Neural cell (in vitro differentiated cells): Measurements from ENCODE around the gene EYS. TPM values are rescaled to one million over a fixed set of nuclear protein-coding genes. Genes with fewer than 3 reads are reported as not detected.

ENCODE experiments used
- H2AFZ ChIP-seq: fragments of 200-600, 300-800 bp; sonication (generic), shearing (Covaris generic); 2 replicates; pipeline ENCODE4 v1.6.0; 2014; ENCODE audit warnings: low read depth, mild to moderate bottlenecking, antibody characterized with exemption, low read length, moderate library complexity
- H3F3A ChIP-seq: fragments of 200-600 bp; shearing (Covaris generic); 2 replicates; pipeline ENCODE4 v1.6.1; 2016; ENCODE audit warnings: mild to moderate bottlenecking, moderate library complexity, mixed read lengths, antibody characterized with exemption, low read length; ENCODE audit not compliant: insufficient read depth, poor library complexity, severe bottlenecking
- H3K27ac ChIP-seq: fragments of 200-600, 300-800 bp; sonication (generic), shearing (Covaris generic); 2 replicates; pipeline ENCODE4 v1.5.1; 2014; ENCODE audit warnings: mild to moderate bottlenecking, low read length, moderate library complexity
- H3K27me3 ChIP-seq: fragments of 300-800, 200-600 bp; sonication (generic), shearing (Covaris generic); 2 replicates; pipeline ENCODE4 v1.6.0; 2014; ENCODE audit warnings: mild to moderate bottlenecking, low read depth, low read length, moderate library complexity; ENCODE audit not compliant: insufficient read depth
- H3K36me3 ChIP-seq: fragments of 300-800, 200-600 bp; sonication (generic), shearing (Covaris generic); 2 replicates; pipeline ENCODE4 v1.5.1; 2014; ENCODE audit warnings: mild to moderate bottlenecking, antibody characterized with exemption, low read length, moderate library complexity; ENCODE audit not compliant: insufficient read depth
- H3K4me2 ChIP-seq: fragments of 300-800, 200-600 bp; sonication (generic), shearing (Covaris generic); 2 replicates; pipeline ENCODE4 v1.6.0; 2014; ENCODE audit warnings: mild to moderate bottlenecking, low read length
- H3K4me3 ChIP-seq: fragments of 300-800, 200-600 bp; sonication (generic), shearing (Covaris generic); 2 replicates; pipeline ENCODE4 v1.5.1; 2014; ENCODE audit warnings: mild to moderate bottlenecking, low read length, moderate library complexity
- H3K79me2 ChIP-seq: fragments of 200-600 bp; shearing (Covaris generic); replicated peaks from 2 replicates; pipeline ENCODE4 v1.6.0; 2014; ENCODE audit warnings: mild to moderate bottlenecking, low read length, moderate library complexity; ENCODE audit not compliant: insufficient read depth
- H3K9ac ChIP-seq: fragments of 300-800, 200-600 bp; sonication (generic), shearing (Covaris generic); 2 replicates; pipeline ENCODE4 v1.6.1; 2016; ENCODE audit warnings: mild to moderate bottlenecking, low read length, mixed read lengths
- H3K9me2 ChIP-seq: fragments of 200-600 bp; shearing (Covaris generic); 2 replicates; pipeline ENCODE4 v1.6.1; 2016; ENCODE audit warnings: mild to moderate bottlenecking, low read length, mixed read lengths; ENCODE audit not compliant: insufficient read depth
- H3K9me3 ChIP-seq: fragments of 200-600, 300-800 bp; sonication (generic), shearing (Covaris generic); 2 replicates; pipeline ENCODE4 v1.6.1; 2016; ENCODE audit warnings: mild to moderate bottlenecking, mixed run types, low read length, moderate library complexity, mixed read lengths
- H4K20me1 ChIP-seq: fragments of 200-600 bp; shearing (Covaris generic); 2 replicates; pipeline ENCODE4 v1.6.1; 2016; ENCODE audit warnings: mild to moderate bottlenecking, mixed run types; ENCODE audit not compliant: insufficient read depth
- EP300 ChIP-seq: fragments of 450-650 bp; conservative IDR thresholded peaks from 2 replicates; pipeline ENCODE4 v1.6.1; 2014; ENCODE audit warnings: antibody characterized with exemption, mild to moderate bottlenecking, moderate library complexity; ENCODE audit not compliant: poor library complexity, severe bottlenecking
- EZH2 ChIP-seq: fragments of 200-600, 300-800 bp; shearing (Covaris generic), sonication (generic); IDR thresholded peaks from 2 replicates; pipeline ENCODE4 v1.6.1; 2014; ENCODE audit warnings: antibody characterized with exemption, low read length, borderline replicate concordance, mild to moderate bottlenecking; ENCODE audit not compliant: insufficient read depth, poor library complexity, severe bottlenecking
- MXI1 ChIP-seq: fragments of 450-650 bp; conservative IDR thresholded peaks from 2 replicates; pipeline ENCODE4 v1.6.1; 2014; ENCODE audit warnings: antibody characterized with exemption, mild to moderate bottlenecking; ENCODE audit not compliant: poor library complexity, severe bottlenecking
- POLR2AphosphoS5 ChIP-seq: IDR thresholded peaks from 2 replicates; pipeline ENCODE4 v1.6.1; 2012
- RAD21 ChIP-seq: fragments of 450-650 bp; conservative IDR thresholded peaks from 2 replicates; pipeline ENCODE4 v1.6.1; 2014; ENCODE audit warnings: antibody characterized with exemption, mild to moderate bottlenecking, moderate library complexity
- SMC3 ChIP-seq: fragments of 450-650 bp; conservative IDR thresholded peaks from 2 replicates; pipeline ENCODE4 v1.6.1; 2014; ENCODE audit warnings: antibody characterized with exemption, mild to moderate bottlenecking, moderate library complexity; ENCODE audit not compliant: poor library complexity
- TAF1 ChIP-seq: IDR thresholded peaks from 2 replicates; pipeline ENCODE4 v1.6.1; 2012; ENCODE audit warnings: low read depth
- polyA plus RNA-seq: library from polyadenylated mRNA; depleted of rRNA; stranded (reverse); fragments of >200 nt; gene quantifications from 2 replicates; pipeline ENCODE4 v1.2.3, GENCODE V29; 2014
- TF ChIP-seq, protein P1 (sequence below): fragments of 450-650 bp; IDR thresholded peaks from 2 replicates; pipeline ENCODE4 v1.5.1; 2014; ENCODE audit warnings: antibody characterized with exemption, mild to moderate bottlenecking, moderate library complexity; ENCODE audit not compliant: poor library complexity, severe bottlenecking
- TF ChIP-seq, protein P2 (sequence below): IDR thresholded peaks from 2 replicates; pipeline ENCODE4 v1.6.1; 2012; ENCODE audit warnings: borderline replicate concordance

Gene EYS
- polyA plus RNA-seq, 1 donor from 2014 or later: 0.38 TPM

DNA sequence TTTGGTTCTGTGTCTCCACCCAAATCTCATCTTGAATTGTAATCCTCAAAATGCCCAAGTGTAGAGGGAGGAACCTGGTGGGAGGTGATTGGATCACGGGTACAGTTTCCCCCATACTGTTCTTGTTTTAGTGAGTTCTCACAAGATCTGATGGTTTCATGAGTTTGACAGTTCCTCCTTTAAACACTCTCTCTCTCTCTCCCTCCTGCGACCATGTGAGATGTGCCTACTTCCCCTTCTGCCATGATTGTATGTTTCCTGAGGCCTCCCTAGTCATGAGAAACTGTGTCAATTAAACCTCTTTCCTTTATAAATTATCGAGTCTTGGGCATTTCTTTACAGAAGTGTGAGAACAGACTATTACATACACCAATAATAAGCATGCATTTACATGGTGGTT is 12.1 kb upstream of the EYS start:
- no peaks in the 10 kb centered on the region for H3K9me3 ChIP-seq
- no peaks in the 10 kb centered on the region for H3F3A ChIP-seq
- H3K4me2 ChIP-seq: no peak overlapping the region
- H3K79me2 ChIP-seq: no peaks in the 10 kb centered on the region
- H3K36me3 ChIP-seq: no peaks in the 10 kb centered on the region
- H3K27me3 ChIP-seq: no peaks in the 10 kb centered on the region
- TF ChIP-seq, protein P1, sequence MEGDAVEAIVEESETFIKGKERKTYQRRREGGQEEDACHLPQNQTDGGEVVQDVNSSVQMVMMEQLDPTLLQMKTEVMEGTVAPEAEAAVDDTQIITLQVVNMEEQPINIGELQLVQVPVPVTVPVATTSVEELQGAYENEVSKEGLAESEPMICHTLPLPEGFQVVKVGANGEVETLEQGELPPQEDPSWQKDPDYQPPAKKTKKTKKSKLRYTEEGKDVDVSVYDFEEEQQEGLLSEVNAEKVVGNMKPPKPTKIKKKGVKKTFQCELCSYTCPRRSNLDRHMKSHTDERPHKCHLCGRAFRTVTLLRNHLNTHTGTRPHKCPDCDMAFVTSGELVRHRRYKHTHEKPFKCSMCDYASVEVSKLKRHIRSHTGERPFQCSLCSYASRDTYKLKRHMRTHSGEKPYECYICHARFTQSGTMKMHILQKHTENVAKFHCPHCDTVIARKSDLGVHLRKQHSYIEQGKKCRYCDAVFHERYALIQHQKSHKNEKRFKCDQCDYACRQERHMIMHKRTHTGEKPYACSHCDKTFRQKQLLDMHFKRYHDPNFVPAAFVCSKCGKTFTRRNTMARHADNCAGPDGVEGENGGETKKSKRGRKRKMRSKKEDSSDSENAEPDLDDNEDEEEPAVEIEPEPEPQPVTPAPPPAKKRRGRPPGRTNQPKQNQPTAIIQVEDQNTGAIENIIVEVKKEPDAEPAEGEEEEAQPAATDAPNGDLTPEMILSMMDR: no peak
- TF ChIP-seq POLR2AphosphoS5 (no peak), TAF1 (no peak), MXI1 (no peak), SMC3 (no peak), EP300 (no peak), RAD21 (no peak), EZH2 (no peak)
- TF ChIP-seq, protein P2, sequence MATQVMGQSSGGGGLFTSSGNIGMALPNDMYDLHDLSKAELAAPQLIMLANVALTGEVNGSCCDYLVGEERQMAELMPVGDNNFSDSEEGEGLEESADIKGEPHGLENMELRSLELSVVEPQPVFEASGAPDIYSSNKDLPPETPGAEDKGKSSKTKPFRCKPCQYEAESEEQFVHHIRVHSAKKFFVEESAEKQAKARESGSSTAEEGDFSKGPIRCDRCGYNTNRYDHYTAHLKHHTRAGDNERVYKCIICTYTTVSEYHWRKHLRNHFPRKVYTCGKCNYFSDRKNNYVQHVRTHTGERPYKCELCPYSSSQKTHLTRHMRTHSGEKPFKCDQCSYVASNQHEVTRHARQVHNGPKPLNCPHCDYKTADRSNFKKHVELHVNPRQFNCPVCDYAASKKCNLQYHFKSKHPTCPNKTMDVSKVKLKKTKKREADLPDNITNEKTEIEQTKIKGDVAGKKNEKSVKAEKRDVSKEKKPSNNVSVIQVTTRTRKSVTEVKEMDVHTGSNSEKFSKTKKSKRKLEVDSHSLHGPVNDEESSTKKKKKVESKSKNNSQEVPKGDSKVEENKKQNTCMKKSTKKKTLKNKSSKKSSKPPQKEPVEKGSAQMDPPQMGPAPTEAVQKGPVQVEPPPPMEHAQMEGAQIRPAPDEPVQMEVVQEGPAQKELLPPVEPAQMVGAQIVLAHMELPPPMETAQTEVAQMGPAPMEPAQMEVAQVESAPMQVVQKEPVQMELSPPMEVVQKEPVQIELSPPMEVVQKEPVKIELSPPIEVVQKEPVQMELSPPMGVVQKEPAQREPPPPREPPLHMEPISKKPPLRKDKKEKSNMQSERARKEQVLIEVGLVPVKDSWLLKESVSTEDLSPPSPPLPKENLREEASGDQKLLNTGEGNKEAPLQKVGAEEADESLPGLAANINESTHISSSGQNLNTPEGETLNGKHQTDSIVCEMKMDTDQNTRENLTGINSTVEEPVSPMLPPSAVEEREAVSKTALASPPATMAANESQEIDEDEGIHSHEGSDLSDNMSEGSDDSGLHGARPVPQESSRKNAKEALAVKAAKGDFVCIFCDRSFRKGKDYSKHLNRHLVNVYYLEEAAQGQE: no peak
- no peak overlapping the region for H3K4me3 ChIP-seq
- H3K9ac ChIP-seq: no peak overlapping the region
- no peak overlapping the region for H3K27ac ChIP-seq
- H3K9me2 ChIP-seq: no peaks in the 10 kb centered on the region
- H2AFZ ChIP-seq: no peak overlapping the region
- no peaks in the 10 kb centered on the region for H4K20me1 ChIP-seq

DNA sequence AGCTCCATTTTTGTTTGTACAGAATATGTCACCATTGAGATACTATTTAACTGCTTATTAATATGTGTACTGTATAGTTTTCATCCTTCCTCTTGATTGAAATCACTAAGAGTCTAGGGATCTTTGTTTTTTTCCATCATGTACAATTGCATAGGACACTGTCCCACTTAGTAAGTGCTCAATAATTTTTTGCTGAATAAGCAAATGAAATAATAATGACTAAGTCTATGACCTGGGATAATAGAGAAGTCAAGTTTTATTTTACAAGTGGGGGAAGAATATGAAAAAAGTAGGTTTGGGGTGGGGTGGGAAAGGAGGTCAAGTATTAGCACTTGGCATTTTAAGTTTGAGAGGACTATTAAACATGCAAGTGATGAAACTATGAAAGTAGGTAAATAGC is 4.5 kb upstream of the EYS start:
- no peak overlapping the region for H3K4me2 ChIP-seq
- H2AFZ ChIP-seq: no peak overlapping the region
- TF ChIP-seq EP300: no peak
- no peak for TF ChIP-seq RAD21
- TF ChIP-seq POLR2AphosphoS5: no peak
- TF ChIP-seq, protein P2: no peak
- TF ChIP-seq TAF1: no peak
- TF ChIP-seq MXI1: no peak
- TF ChIP-seq EZH2: no peak
- TF ChIP-seq, protein P1: no peak
- no peak for TF ChIP-seq SMC3

More for the DNA sequence above, 4.5 kb upstream of the EYS start:
- no peaks in the 10 kb centered on the region for H3K27me3 ChIP-seq
- no peak overlapping the region for H3K4me3 ChIP-seq
- H3F3A ChIP-seq: peaks cover 4% of the 10 kb centered on the region
- H3K79me2 ChIP-seq: no peaks in the 10 kb centered on the region
- no peak overlapping the region for H3K9ac ChIP-seq
- no peaks in the 10 kb centered on the region for H3K9me3 ChIP-seq
- no peaks in the 10 kb centered on the region for H3K36me3 ChIP-seq
- H4K20me1 ChIP-seq: no peaks in the 10 kb centered on the region
- no peak overlapping the region for H3K27ac ChIP-seq
- H3K9me2 ChIP-seq: no peaks in the 10 kb centered on the region
